Naive B cell (primary cell): Measurements from ENCODE around the gene ZAR1. TPM values are rescaled to one million over a fixed set of nuclear protein-coding genes. Genes with fewer than 3 reads are reported as not detected.

Source experiments
- ATAC-seq, 2 donors: fragments of 150-1000 bp; cut with Tn5 transposase; 2 replicates each; pipeline ENCODE4 v1.10.0; 2021; ENCODE audit warnings: low read depth in 2 of 2, mild to moderate bottlenecking in 2 of 2, moderate library complexity in 2 of 2
- DNase-seq: peaks from one replicate; pipeline ENCODE4 v3.0.0; 2022
- H3K27ac Mint-ChIP-seq, 6 donors: one replicate each; pipeline ENCODE4 v1.8.0; 2020 to 2022; ENCODE audit warnings: mild to moderate bottlenecking in 6 of 6, mixed read lengths in 6 of 6, moderate library complexity in 5 of 6, inconsistent platforms in 2 of 6
- H3K27me3 Mint-ChIP-seq, 3 donors: one replicate each; pipeline ENCODE4 v1.8.0; 2021 to 2022; ENCODE audit warnings: mixed read lengths in 3 of 3, mild to moderate bottlenecking in 1 of 3
- H3K36me3 Mint-ChIP-seq, 2 donors: one replicate each; pipeline ENCODE4 v1.8.0; 2020 to 2022; ENCODE audit warnings: mixed read lengths in 2 of 2, inconsistent platforms in 1 of 2, mild to moderate bottlenecking in 1 of 2
- H3K4me1 Mint-ChIP-seq, 3 donors: one replicate each; pipeline ENCODE4 v1.8.0; 2020 to 2022; ENCODE audit warnings: mixed read lengths in 3 of 3, inconsistent platforms in 1 of 3, mild to moderate bottlenecking in 1 of 3, moderate library complexity in 1 of 3
- H3K4me3 Mint-ChIP-seq, 8 donors: one replicate each; pipeline ENCODE4 v1.8.0; 2020 to 2022; ENCODE audit warnings: mild to moderate bottlenecking in 8 of 8, mixed read lengths in 8 of 8, moderate library complexity in 8 of 8, inconsistent platforms in 2 of 8
- H3K9me3 Mint-ChIP-seq, 7 donors: one replicate each; pipeline ENCODE4 v1.8.0; 2020 to 2022; ENCODE audit warnings: mixed read lengths in 7 of 7, mild to moderate bottlenecking in 5 of 7, inconsistent platforms in 2 of 7, moderate library complexity in 1 of 7
- polyA plus RNA-seq, 6 donors: library from polyadenylated mRNA; unstranded; fragments of 300-500 nt; fragmentation: Illumina TruSeq; gene quantifications; one replicate each; pipeline ENCODE4 v1.2.3, GENCODE V29; 2021; ENCODE audit warnings: low read depth in 6 of 6

The ZAR1 gene
- polyA plus RNA-seq, 6 donors from 2014 or later, result not detected

- H3K36me3 Mint-ChIP-seq, result peaks cover 0 to under 1% of the 10 kb centered on the region in 2 donors
- H3K27me3 Mint-ChIP-seq, result peaks cover 7 to 28% (median 16%) of the 10 kb centered on the region in 3 donors
- DNase-seq (no peak), ATAC-seq (no peak)
- H3K4me3 Mint-ChIP-seq, result no peak overlapping the region
- no peak overlapping the region for H3K27ac Mint-ChIP-seq
- H3K4me1 Mint-ChIP-seq, result peaks cover 4% of the 10 kb centered on the region in 3 donors
- H3K9me3 Mint-ChIP-seq, result peaks cover 0 to under 1% (median 0%) of the 10 kb centered on the region in 7 donors
Observed at GRCh38 chr4:48493452-48494100, 3.5 kb downstream of the ZAR1 start.

GRCh38 chr4:48495941-48496340 lies 5.9 kb downstream of the ZAR1 start:
- no peak overlapping the region for H3K4me3 Mint-ChIP-seq

GRCh38 chr4:48498895-48499294 lies 8.8 kb downstream of the ZAR1 start:
- no peaks in the 10 kb centered on the region for H3K4me1 Mint-ChIP-seq
- ATAC-seq, result no peak
- no peak overlapping the region for H3K4me3 Mint-ChIP-seq
- no peaks in the 10 kb centered on the region for H3K27me3 Mint-ChIP-seq
- peaks cover 9 to 17% of the 10 kb centered on the region in 2 donors for H3K36me3 Mint-ChIP-seq
- no peaks in the 10 kb centered on the region for H3K9me3 Mint-ChIP-seq
- no peak for DNase-seq
- peak overlapping the region in 1 of 6 donors; percentile 47 for H3K27ac Mint-ChIP-seq

More at GRCh38 chr4:48495941-48496340, 5.9 kb downstream of the ZAR1 start:
- Mint-ChIP-seq H3K9me3 (no peaks in the 10 kb centered on the region), H3K4me1 (no peaks in the 10 kb centered on the region), H3K27me3 (peaks cover 7 to 13% (median 13%) of the 10 kb centered on the region in 3 donors), H3K27ac (peak overlapping the region in 2 of 6 donors; percentile 18 to 73), H3K36me3 (peaks cover 9 to 11% of the 10 kb centered on the region in 2 donors)
- no peak for ATAC-seq
- no peak for DNase-seq

- Mint-ChIP-seq H3K36me3 (peaks cover 9 to 17% of the 10 kb centered on the region in 2 donors), H3K4me1 (no peaks in the 10 kb centered on the region), H3K4me3 (no peak overlapping the region), H3K9me3 (no peaks in the 10 kb centered on the region), H3K27me3 (no peaks in the 10 kb centered on the region), H3K27ac (no peak overlapping the region)
- no peak for ATAC-seq
- no peak for DNase-seq
Observed at GRCh38 chr4:48499551-48500066, 9.6 kb downstream of the ZAR1 start.

GRCh38 chr4:48503233-48504025 lies 13.4 kb downstream of the ZAR1 start:
- ATAC-seq (no peak), DNase-seq (no peak)
- Mint-ChIP-seq H3K9me3 (no peaks in the 10 kb centered on the region), H3K36me3 (peaks cover 9 to 21% of the 10 kb centered on the region in 2 donors), H3K4me1 (no peaks in the 10 kb centered on the region), H3K27ac (peak overlapping the region in 2 of 6 donors; percentile 22 to 51), H3K4me3 (no peak overlapping the region), H3K27me3 (no peaks in the 10 kb centered on the region)

- no peaks in the 10 kb centered on the region for H3K27me3 Mint-ChIP-seq
- DNase-seq, result no peak
- H3K9me3 Mint-ChIP-seq, result no peaks in the 10 kb centered on the region
- no peaks in the 10 kb centered on the region for H3K4me1 Mint-ChIP-seq
- H3K4me3 Mint-ChIP-seq, result no peak overlapping the region
- peaks cover 5 to 22% of the 10 kb centered on the region in 2 donors for H3K36me3 Mint-ChIP-seq
- H3K27ac Mint-ChIP-seq, result no peak overlapping the region
- ATAC-seq, result no peak
Observed at GRCh38 chr4:48504026-48504330, 13.9 kb downstream of the ZAR1 start.

- Mint-ChIP-seq H3K36me3 (peaks cover 1 to 21% of the 10 kb centered on the region in 2 donors), H3K4me3 (no peak overlapping the region), H3K27me3 (no peaks in the 10 kb centered on the region), H3K9me3 (no peaks in the 10 kb centered on the region), H3K27ac (no peak overlapping the region), H3K4me1 (no peaks in the 10 kb centered on the region)
- DNase-seq (no peak), ATAC-seq (no peak)
Observed at GRCh38 chr4:48504352-48504751, 14.3 kb downstream of the ZAR1 start.

- no peak overlapping the region for H3K4me3 Mint-ChIP-seq
- ATAC-seq (no peak), DNase-seq (no peak)
- no peak overlapping the region for H3K27ac Mint-ChIP-seq
- no peaks in the 10 kb centered on the region for H3K4me1 Mint-ChIP-seq
- H3K36me3 Mint-ChIP-seq, result peaks cover 0 to 16% of the 10 kb centered on the region in 2 donors
- no peaks in the 10 kb centered on the region for H3K9me3 Mint-ChIP-seq
- no peaks in the 10 kb centered on the region for H3K27me3 Mint-ChIP-seq
Observed at GRCh38 chr4:48506716-48507115, 16.7 kb downstream of the ZAR1 start.

- no peaks in the 10 kb centered on the region for H3K4me1 Mint-ChIP-seq
- no peak overlapping the region for H3K4me3 Mint-ChIP-seq
- peaks cover 0 to 32% of the 10 kb centered on the region in 2 donors for H3K36me3 Mint-ChIP-seq
- ATAC-seq (no peak), DNase-seq (no peak)
- no peak overlapping the region for H3K27ac Mint-ChIP-seq
- H3K27me3 Mint-ChIP-seq, result no peaks in the 10 kb centered on the region
- no peaks in the 10 kb centered on the region for H3K9me3 Mint-ChIP-seq
Observed at GRCh38 chr4:48509543-48509942, 19.5 kb downstream of the ZAR1 start.

- Mint-ChIP-seq H3K4me3 (no peak overlapping the region), H3K27ac (peak overlapping the region in 1 of 6 donors; percentile 19), H3K36me3 (peaks cover 46 to 54% of the 10 kb centered on the region in 2 donors), H3K27me3 (no peaks in the 10 kb centered on the region), H3K9me3 (no peaks in the 10 kb centered on the region), H3K4me1 (no peaks in the 10 kb centered on the region)
- no peak for DNase-seq
- no peak for ATAC-seq
Observed at GRCh38 chr4:48518143-48518542, 28.1 kb downstream of the ZAR1 start.

- Mint-ChIP-seq H3K4me1 (peaks cover 0 to 6% (median 0%) of the 10 kb centered on the region in 3 donors), H3K27ac (peak overlapping the region in 1 of 6 donors; percentile 16), H3K27me3 (no peaks in the 10 kb centered on the region), H3K36me3 (peaks cover 52 to 58% of the 10 kb centered on the region in 2 donors), H3K4me3 (no peak overlapping the region), H3K9me3 (no peaks in the 10 kb centered on the region)
- ATAC-seq, result no peak
- DNase-seq, result no peak
Observed at GRCh38 chr4:48526406-48526805, 36.4 kb downstream of the ZAR1 start.

- H3K9me3 Mint-ChIP-seq, result no peaks in the 10 kb centered on the region
- H3K4me1 Mint-ChIP-seq, result no peaks in the 10 kb centered on the region
- peak overlapping the region in 1 of 6 donors; percentile 32 for H3K27ac Mint-ChIP-seq
- no peak for ATAC-seq
- H3K27me3 Mint-ChIP-seq, result no peaks in the 10 kb centered on the region
- no peak for DNase-seq
- H3K4me3 Mint-ChIP-seq, result no peak overlapping the region
- H3K36me3 Mint-ChIP-seq, result peaks cover 22 to 25% of the 10 kb centered on the region in 2 donors
Observed at GRCh38 chr4:48538358-48538757, 48.3 kb downstream of the ZAR1 start.

- H3K4me3 Mint-ChIP-seq, result no peak overlapping the region
- no peaks in the 10 kb centered on the region for H3K27me3 Mint-ChIP-seq
- no peak overlapping the region for H3K27ac Mint-ChIP-seq
- no peak for DNase-seq
- ATAC-seq, result no peak
- peaks cover 25 to 33% of the 10 kb centered on the region in 2 donors for H3K36me3 Mint-ChIP-seq
- H3K9me3 Mint-ChIP-seq, result no peaks in the 10 kb centered on the region
- H3K4me1 Mint-ChIP-seq, result no peaks in the 10 kb centered on the region
Observed at GRCh38 chr4:48539597-48539996, 49.5 kb downstream of the ZAR1 start.

GRCh38 chr4:48542888-48543287 lies 52.8 kb downstream of the ZAR1 start:
- no peaks in the 10 kb centered on the region for H3K27me3 Mint-ChIP-seq
- no peak for ATAC-seq
- H3K9me3 Mint-ChIP-seq, result no peaks in the 10 kb centered on the region
- peaks cover 29 to 33% of the 10 kb centered on the region in 2 donors for H3K36me3 Mint-ChIP-seq
- peak overlapping the region in 1 of 6 donors; percentile 63 for H3K27ac Mint-ChIP-seq
- no peak overlapping the region for H3K4me3 Mint-ChIP-seq
- no peak for DNase-seq
- no peaks in the 10 kb centered on the region for H3K4me1 Mint-ChIP-seq
